CD4-positive, alpha-beta memory T cell (primary cell): ENCODE results near the gene IFT25. TPM values are rescaled to one million over a fixed set of nuclear protein-coding genes. Genes with fewer than 3 reads are reported as not detected.

Experiments
- CTCF ChIA-PET: fragments of 350-600 bp; sonication (Branson Sonifier 250); formaldehyde crosslinking; loops from one replicate; lab custom pipeline; 2021; ENCODE audit warnings: inconsistent platforms; ENCODE audit not compliant: partially characterized antibody; lab: Charles Lee
- POLR2A ChIA-PET: fragments of 350-600 bp; sonication (Branson Sonifier 250); formaldehyde crosslinking; loops from one replicate; lab custom pipeline; 2021; ENCODE audit not compliant: partially characterized antibody; lab: Charles Lee
- DNase-seq, 5 donors: peaks; one replicate each; pipeline versions ENCODE4 v3.0.0 to v3.0.0-alpha.2; 2020 to 2022; ENCODE audit warnings: mixed read lengths in 1 of 5
- H3K27ac ChIP-seq: one replicate; pipeline ENCODE4 v1.7.0; 2013; ENCODE audit warnings: low read depth, low read length
- H3K27me3 ChIP-seq: 2 replicates; pipeline ENCODE4 v1.7.0; 2013; ENCODE audit warnings: mild to moderate bottlenecking, low read length, moderate library complexity; ENCODE audit not compliant: insufficient read depth
- H3K36me3 ChIP-seq: 2 replicates; pipeline ENCODE4 v1.7.0; 2013; ENCODE audit warnings: mild to moderate bottlenecking, low read length, moderate library complexity; ENCODE audit not compliant: insufficient read depth
- H3K4me1 ChIP-seq: 2 replicates; pipeline ENCODE4 v1.7.0; 2013; ENCODE audit warnings: mild to moderate bottlenecking, low read length, moderate library complexity; ENCODE audit not compliant: insufficient read depth
- H3K4me3 ChIP-seq, 2 donors: one replicate each; pipeline ENCODE4 v1.7.0; 2013; ENCODE audit warnings: low read length in 2 of 2, mild to moderate bottlenecking in 1 of 2
- H3K9me3 ChIP-seq, 2 donors: one replicate each; pipeline ENCODE4 v1.7.0; 2013; ENCODE audit warnings: low read length in 2 of 2, control low read depth in 1 of 2; ENCODE audit not compliant: control insufficient read depth in 1 of 2
- H3K27ac Mint-ChIP-seq, 7 donors: one replicate each; pipeline ENCODE4 v1.8.0; 2020 to 2021; ENCODE audit warnings: mixed read lengths in 7 of 7, mild to moderate bottlenecking in 6 of 7, inconsistent platforms in 3 of 7, moderate library complexity in 3 of 7
- H3K27me3 Mint-ChIP-seq, 2 donors: one replicate each; pipeline ENCODE4 v1.8.0; 2020 to 2021; ENCODE audit warnings: mixed read lengths in 2 of 2
- H3K36me3 Mint-ChIP-seq, 2 donors: one replicate each; pipeline ENCODE4 v1.8.0; 2020 to 2021; ENCODE audit warnings: mixed read lengths in 2 of 2, inconsistent platforms in 1 of 2, mild to moderate bottlenecking in 1 of 2
- H3K4me1 Mint-ChIP-seq, 4 donors: one replicate each; pipeline ENCODE4 v1.8.0; 2020 to 2021; ENCODE audit warnings: mixed read lengths in 4 of 4, mild to moderate bottlenecking in 1 of 4
- H3K4me3 Mint-ChIP-seq, 8 donors: one replicate each; pipeline ENCODE4 v1.8.0; 2020 to 2021; ENCODE audit warnings: mixed read lengths in 8 of 8, mild to moderate bottlenecking in 7 of 8, moderate library complexity in 6 of 8, inconsistent platforms in 3 of 8
- H3K9me3 Mint-ChIP-seq, 8 donors: one replicate each; pipeline ENCODE4 v1.8.0; 2020 to 2021; ENCODE audit warnings: mixed read lengths in 8 of 8, mild to moderate bottlenecking in 5 of 8, inconsistent platforms in 3 of 8, moderate library complexity in 1 of 8
- intact Hi-C: fragments of 100-400 bp; cut with micrococcal nuclease; formaldehyde crosslinking; loops from one replicate; pipeline ENCODE4 v1.15.1; 2023
- polyA plus RNA-seq, 2 donors: library from polyadenylated mRNA; unstranded; fragments of 300-500 nt; fragmentation: Illumina TruSeq; gene quantifications; one replicate each; pipeline ENCODE4 v1.2.3, GENCODE V29; 2021
- total RNA-seq, 2 experiments: library from RNA; stranded (reverse); gene quantifications; one replicate each; pipeline ENCODE4 v1.2.3, GENCODE V29; 2021

Gene IFT25
- total and polyA plus RNA-seq, 4 experiments from 2014 or later = 45.5 to 65.4 (median 48.8) TPM

- no peak overlapping the region for H3K4me3 Mint-ChIP-seq
- CTCF ChIA-PET = interaction anchor here (1.8 to 6.2 kb wide), 4 partner anchors 8 to 96 kb away, joined by 6 to 160 read pairs (median 32); no protein-coding TSS in a partner anchor
- POLR2A ChIA-PET = interaction anchor here (0.5 kb wide), 1 partner anchor 461 kb away, joined by 4 read pairs; no protein-coding TSS in a partner anchor
These were observed 11.8 kb upstream of the IFT25 start for GRCh38 chr1:53957194-53957818.

GRCh38 chr1:53956308-53957168 lies 11.0 kb upstream of the IFT25 start:
- H3K27ac Mint-ChIP-seq = peak overlapping the region in 1 of 7 donors; percentile 22
- DNase-seq = no peak
- Histone ChIP-seq H3K27me3 (no peaks in the 10 kb centered on the region), H3K4me3 (no peak overlapping the region), H3K27ac (no peak overlapping the region), H3K36me3 (peaks cover 21% of the 10 kb centered on the region), H3K4me1 (no peaks in the 10 kb centered on the region), H3K9me3 (no peaks in the 10 kb centered on the region)
- intact Hi-C loops = no loop called here
- no peaks in the 10 kb centered on the region for H3K9me3 Mint-ChIP-seq
- CTCF ChIA-PET = interaction anchor here (0.7 to 1.8 kb wide), 5 partner anchors 11 to 96 kb away, joined by 3 to 6 read pairs (median 3); partner anchors contain the start of gene IFT25
- peaks cover 0 to 6% (median 3%) of the 10 kb centered on the region in 4 donors for H3K4me1 Mint-ChIP-seq
- H3K27me3 Mint-ChIP-seq = no peaks in the 10 kb centered on the region
- H3K4me3 Mint-ChIP-seq = no peak overlapping the region
- POLR2A ChIA-PET = interaction anchor here (0.5 to 1.4 kb wide), 2 partner anchors 11 to 462 kb away, joined by 4 to 9 read pairs; partner anchors contain the start of genes IFT25 and LRRC42
- peaks cover 13 to 34% of the 10 kb centered on the region in 2 donors for H3K36me3 Mint-ChIP-seq

More at GRCh38 chr1:53957194-53957818, 11.8 kb upstream of the IFT25 start:
- Mint-ChIP-seq H3K9me3 (no peaks in the 10 kb centered on the region), H3K27ac (peak overlapping the region in 1 of 7 donors; percentile 76), H3K36me3 (peaks cover 13 to 41% of the 10 kb centered on the region in 2 donors), H3K4me1 (peaks cover 0 to 6% (median 3%) of the 10 kb centered on the region in 4 donors), H3K27me3 (no peaks in the 10 kb centered on the region)
- peaks cover 22% of the 10 kb centered on the region for H3K36me3 ChIP-seq
- no peak overlapping the region for H3K4me3 ChIP-seq
- H3K27me3 ChIP-seq = no peaks in the 10 kb centered on the region
- H3K4me1 ChIP-seq = no peaks in the 10 kb centered on the region
- intact Hi-C loops = no loop called here
- no peak for DNase-seq
- no peaks in the 10 kb centered on the region for H3K9me3 ChIP-seq
- no peak overlapping the region for H3K27ac ChIP-seq

GRCh38 chr1:53954128-53954527 lies 8.6 kb upstream of the IFT25 start:
- CTCF ChIA-PET = interaction anchor here (0.6 to 2.0 kb wide), 3 partner anchors 75 to 94 kb away, joined by 3 to 15 read pairs (median 5); no protein-coding TSS in a partner anchor
- Histone ChIP-seq H3K4me1 (no peaks in the 10 kb centered on the region), H3K36me3 (peaks cover 13% of the 10 kb centered on the region), H3K27ac (no peak overlapping the region), H3K9me3 (no peaks in the 10 kb centered on the region), H3K27me3 (no peaks in the 10 kb centered on the region), H3K4me3 (no peak overlapping the region)
- H3K36me3 Mint-ChIP-seq = peaks cover 13 to 20% of the 10 kb centered on the region in 2 donors
- H3K9me3 Mint-ChIP-seq = no peaks in the 10 kb centered on the region
- H3K4me1 Mint-ChIP-seq = peaks cover 5 to 9% (median 6%) of the 10 kb centered on the region in 4 donors
- POLR2A ChIA-PET = interaction anchor here (0.6 to 1.5 kb wide), 2 partner anchors 9 to 676 kb away, joined by 3 to 6 read pairs; partner anchors contain the start of genes IFT25 and LRRC42
- no peak overlapping the region for H3K27ac Mint-ChIP-seq
- H3K27me3 Mint-ChIP-seq = no peaks in the 10 kb centered on the region
- H3K4me3 Mint-ChIP-seq = no peak overlapping the region
- DNase-seq = no peak
- intact Hi-C loops = no loop called here

- Mint-ChIP-seq H3K36me3 (peaks cover 8 to 13% of the 10 kb centered on the region in 2 donors), H3K9me3 (no peaks in the 10 kb centered on the region)
- CTCF ChIA-PET = interaction anchor here (1.1 to 5.7 kb wide), 2 partner anchors 73 to 91 kb away, joined by 5 to 82 read pairs; no protein-coding TSS in a partner anchor
These were observed 6.2 kb upstream of the IFT25 start for GRCh38 chr1:53951697-53952096.

GRCh38 chr1:53949023-53949990 lies 3.8 kb upstream of the IFT25 start:
- Mint-ChIP-seq H3K4me1 (peaks cover 16 to 43% (median 27%) of the 10 kb centered on the region in 4 donors), H3K36me3 (peaks cover 4 to 17% of the 10 kb centered on the region in 2 donors), H3K4me3 (peak overlapping the region in 1 of 8 donors; percentile 35), H3K27me3 (no peaks in the 10 kb centered on the region), H3K9me3 (no peaks in the 10 kb centered on the region), H3K27ac (peak overlapping the region in 3 of 7 donors; percentile 25 to 48 (median 30))
- peak in 3 of 5 donors; percentile 7 to 13 (median 11) for DNase-seq
- no peaks in the 10 kb centered on the region for H3K27me3 ChIP-seq
- POLR2A ChIA-PET = interaction anchor here (1.1 to 1.4 kb wide), 2 partner anchors 88 to 111 kb away, joined by 3 read pairs; partner anchors contain the start of gene NDC1
- H3K4me1 ChIP-seq = peaks cover 23% of the 10 kb centered on the region
- CTCF ChIA-PET = interaction anchor here (0.8 to 5.7 kb wide), 6 partner anchors 10 to 88 kb away, joined by 3 to 82 read pairs (median 4); no protein-coding TSS in a partner anchor
- no peaks in the 10 kb centered on the region for H3K9me3 ChIP-seq
- no peak overlapping the region for H3K4me3 ChIP-seq
- no peak overlapping the region for H3K27ac ChIP-seq
- intact Hi-C loops = loop anchor here (1.0 to 10.0 kb wide), 3 partner anchors 71 to 535 kb away; no protein-coding TSS in a partner anchor
- H3K36me3 ChIP-seq = peaks cover 9% of the 10 kb centered on the region

More at GRCh38 chr1:53951697-53952096, 6.2 kb upstream of the IFT25 start:
- intact Hi-C loops = no loop called here
- Histone ChIP-seq H3K9me3 (no peaks in the 10 kb centered on the region), H3K27ac (no peak overlapping the region), H3K4me1 (peaks cover 12% of the 10 kb centered on the region), H3K27me3 (no peaks in the 10 kb centered on the region), H3K4me3 (no peak overlapping the region), H3K36me3 (peaks cover 9% of the 10 kb centered on the region)
- Mint-ChIP-seq H3K4me1 (peaks cover 9 to 25% (median 18%) of the 10 kb centered on the region in 4 donors), H3K27me3 (no peaks in the 10 kb centered on the region), H3K4me3 (no peak overlapping the region), H3K27ac (no peak overlapping the region)
- POLR2A ChIA-PET = no interaction called here
- no peak for DNase-seq

- Histone ChIP-seq H3K4me3 (no peak overlapping the region), H3K9me3 (no peaks in the 10 kb centered on the region), H3K36me3 (peaks cover 9% of the 10 kb centered on the region), H3K4me1 (peaks cover 29% of the 10 kb centered on the region), H3K27me3 (no peaks in the 10 kb centered on the region), H3K27ac (no peak overlapping the region)
- peak overlapping the region in 3 of 7 donors; percentile 32 to 64 (median 37) for H3K27ac Mint-ChIP-seq
- intact Hi-C loops = loop anchor here (2.0 to 10.0 kb wide), 2 partner anchors 69 to 537 kb away; no protein-coding TSS in a partner anchor
- ChIA-PET CTCF (interaction anchor here (0.7 to 5.7 kb wide), 8 partner anchors 11 to 115 kb away, joined by 3 to 82 read pairs (median 4); no protein-coding TSS in a partner anchor), POLR2A (interaction anchor here (1.1 kb wide), 1 partner anchor 87 kb away, joined by 3 read pairs; no protein-coding TSS in a partner anchor)
- no peak for DNase-seq
- H3K9me3 Mint-ChIP-seq = no peaks in the 10 kb centered on the region
- no peaks in the 10 kb centered on the region for H3K27me3 Mint-ChIP-seq
- peaks cover 4 to 17% of the 10 kb centered on the region in 2 donors for H3K36me3 Mint-ChIP-seq
- peaks cover 19 to 53% (median 36%) of the 10 kb centered on the region in 4 donors for H3K4me1 Mint-ChIP-seq
- peak overlapping the region in 3 of 8 donors; percentile 33 to 62 (median 41) for H3K4me3 Mint-ChIP-seq
These were observed 2.8 kb upstream of the IFT25 start for GRCh38 chr1:53948291-53948690.
